WTC11 (cell line): ENCODE results near the gene RHCG. TPM values are rescaled to one million over a fixed set of nuclear protein-coding genes. Genes with fewer than 3 reads are reported as not detected.

Experiments used
- ATAC-seq: fragments of 200-7000 bp; cut with Tn5 transposase; 2 replicates; pipeline ENCODE4 v1.10.0; 2021; ENCODE audit warnings: mild to moderate bottlenecking, moderate library complexity
- CTCF ChIA-PET: fragments of 300-600 bp; sonication (Branson Sonifier 250); formaldehyde crosslinking; loops from one replicate; lab custom pipeline; 2021; ENCODE audit warnings: antibody characterized with exemption; lab: Charles Lee
- POLR2A ChIA-PET: fragments of 350-600 bp; sonication (Branson Sonifier 250); formaldehyde crosslinking; loops from one replicate; lab custom pipeline; 2021; ENCODE audit warnings: antibody characterized with exemption; lab: Charles Lee
- DNase-seq: peaks from one replicate; pipeline ENCODE4 v3.0.0; 2021; ENCODE audit warnings: low spot score
- H3K27ac Mint-ChIP-seq: 2 replicates; pipeline ENCODE4 v1.8.0; 2021; ENCODE audit warnings: mixed read lengths
- H3K27me3 Mint-ChIP-seq: 2 replicates; pipeline ENCODE4 v1.8.0; 2021; ENCODE audit warnings: low read depth, mild to moderate bottlenecking, moderate library complexity, mixed read lengths
- H3K36me3 Mint-ChIP-seq: 2 replicates; pipeline ENCODE4 v1.8.0; 2021; ENCODE audit warnings: mixed read lengths
- H3K4me1 Mint-ChIP-seq: 2 replicates; pipeline ENCODE4 v1.8.0; 2022; ENCODE audit warnings: mixed read lengths
- H3K4me3 Mint-ChIP-seq: 2 replicates; pipeline ENCODE4 v1.8.0; 2021; ENCODE audit warnings: mild to moderate bottlenecking, moderate library complexity, mixed read lengths
- H3K9me3 Mint-ChIP-seq: 2 replicates; pipeline ENCODE4 v1.8.0; 2021; ENCODE audit warnings: mixed read lengths
- AR ChIP-seq: fragments of 250-450 bp; sonication (Bioruptor Pico); IDR thresholded peaks from 2 replicates; pipeline ENCODE4 v1.9.0; 2021; ENCODE audit warnings: mild to moderate bottlenecking
- CDX4 ChIP-seq: fragments of 250-450 bp; sonication (Bioruptor Pico); IDR thresholded peaks from 2 replicates; pipeline ENCODE4 v1.9.0; 2021; ENCODE audit warnings: moderate library complexity, mild to moderate bottlenecking, inconsistent platforms, borderline replicate concordance
- ESRRA ChIP-seq: sonication (generic); formaldehyde crosslinking; IDR thresholded peaks from 2 replicates; pipeline ENCODE4 v1.8.1; 2022; ENCODE audit warnings: mild to moderate bottlenecking, missing genetic modification reagents, borderline replicate concordance
- FOXK1 ChIP-seq: sonication (generic); formaldehyde crosslinking; IDR thresholded peaks from 2 replicates; pipeline ENCODE4 v1.8.0; 2022; ENCODE audit warnings: mild to moderate bottlenecking, moderate library complexity, missing genetic modification reagents
- FOXP1 ChIP-seq: sonication (generic); formaldehyde crosslinking; IDR thresholded peaks from 2 replicates; pipeline ENCODE4 v1.8.0; 2022; ENCODE audit warnings: missing genetic modification reagents, mild to moderate bottlenecking, moderate library complexity, borderline replicate concordance
- FOXP4 ChIP-seq: sonication (generic); formaldehyde crosslinking; IDR thresholded peaks from 2 replicates; pipeline ENCODE4 v1.8.0; 2022; ENCODE audit warnings: mild to moderate bottlenecking, missing genetic modification reagents
- IRF1 ChIP-seq: sonication (generic); formaldehyde crosslinking; IDR thresholded peaks from 2 replicates; pipeline ENCODE4 v1.8.0; 2023; ENCODE audit warnings: missing genetic modification reagents
- KAT7 ChIP-seq: sonication (generic); formaldehyde crosslinking; IDR thresholded peaks from 2 replicates; pipeline ENCODE4 v1.8.1; 2023; ENCODE audit warnings: missing genetic modification reagents, mild to moderate bottlenecking, borderline replicate concordance
- MXD4 ChIP-seq: fragments of 250-450 bp; sonication (Bioruptor Pico); IDR thresholded peaks from 2 replicates; pipeline ENCODE4 v1.8.0; 2021; ENCODE audit warnings: mild to moderate bottlenecking, moderate library complexity, borderline replicate concordance
- NFE2L1 ChIP-seq: sonication (generic); formaldehyde crosslinking; IDR thresholded peaks from 2 replicates; pipeline ENCODE4 v1.8.1; 2023; ENCODE audit warnings: missing genetic modification reagents
- RELA ChIP-seq: sonication (generic); formaldehyde crosslinking; IDR thresholded peaks from 2 replicates; pipeline ENCODE4 v1.8.1; 2022; ENCODE audit warnings: missing genetic modification reagents, mild to moderate bottlenecking, borderline replicate concordance
- TCF7 ChIP-seq: sonication (generic); formaldehyde crosslinking; IDR thresholded peaks from 2 replicates; pipeline ENCODE4 v1.8.0; 2022; ENCODE audit warnings: mild to moderate bottlenecking, low read depth, missing genetic modification reagents, moderate library complexity
- TEAD1 ChIP-seq: sonication (generic); formaldehyde crosslinking; IDR thresholded peaks from 2 replicates; pipeline ENCODE4 v1.8.0; 2022; ENCODE audit warnings: mild to moderate bottlenecking, missing genetic modification reagents
- ZNF121 ChIP-seq: sonication (generic); formaldehyde crosslinking; IDR thresholded peaks from 2 replicates; pipeline ENCODE4 v1.8.0; 2023; ENCODE audit warnings: missing genetic modification reagents
- ZNF317 ChIP-seq: sonication (generic); formaldehyde crosslinking; IDR thresholded peaks from 2 replicates; pipeline ENCODE4 v1.8.1; 2023; ENCODE audit warnings: low read depth, mild to moderate bottlenecking, moderate library complexity, missing genetic modification reagents, borderline replicate concordance
- ZNF416 ChIP-seq: fragments of 250-450 bp; sonication (Bioruptor Pico); IDR thresholded peaks from 2 replicates; pipeline ENCODE4 v1.9.0; 2021; ENCODE audit warnings: mild to moderate bottlenecking, inconsistent platforms
- ZNF425 ChIP-seq: fragments of 250-450 bp; sonication (Bioruptor Pico); conservative IDR thresholded peaks from 2 replicates; pipeline ENCODE4 v1.9.0; 2021; ENCODE audit warnings: mild to moderate bottlenecking
- ZNF512 ChIP-seq: sonication (generic); formaldehyde crosslinking; IDR thresholded peaks from 2 replicates; pipeline ENCODE4 v1.8.1; 2022; ENCODE audit warnings: missing genetic modification reagents, borderline replicate concordance
- ZNF671 ChIP-seq: fragments of 250-450 bp; sonication (Bioruptor Pico); IDR thresholded peaks from 2 replicates; pipeline ENCODE4 v1.8.0; 2021; ENCODE audit warnings: mild to moderate bottlenecking
- total RNA-seq: library from RNA; stranded (reverse); gene quantifications from 3 replicates; pipeline ENCODE4 v1.2.3, GENCODE V29; 2021

RHCG gene
- total RNA-seq, 1 experiment from 2014 or later = 0.31 TPM

GRCh38 chr15:89490814-89491315, 5.5 kb downstream of the RHCG start:
- Mint-ChIP-seq H3K27me3 (peaks cover 41% of the 10 kb centered on the region), H3K27ac (no peak overlapping the region), H3K36me3 (no peaks in the 10 kb centered on the region), H3K4me3 (no peak overlapping the region), H3K4me1 (peaks cover 6% of the 10 kb centered on the region), H3K9me3 (no peaks in the 10 kb centered on the region)
- ATAC-seq (no peak), DNase-seq (no peak)
- TF ChIP-seq ZNF425 (CRISPR knock-in tag) (no peak), ZNF671 (CRISPR knock-in tag) (no peak), NFE2L1 (no peak), ESRRA (CRISPR knock-in tag) (no peak), TEAD1 (CRISPR knock-in tag) (no peak), CDX4 (CRISPR knock-in tag) (no peak), ZNF416 (CRISPR knock-in tag) (no peak)
- POLR2A ChIA-PET = no interaction called here
- CTCF ChIA-PET = interaction anchor here (0.6 to 5.6 kb wide), 9 partner anchors 8 to 278 kb away, joined by 3 to 60 read pairs (median 7); no protein-coding TSS in a partner anchor

GRCh38 chr15:89490081-89490813, 6.1 kb downstream of the RHCG start:
- H3K27me3 Mint-ChIP-seq = peaks cover 37% of the 10 kb centered on the region
- ChIA-PET POLR2A (interaction anchor here (1.0 kb wide), 1 partner anchor 66 kb away, joined by 3 read pairs; no protein-coding TSS in a partner anchor), CTCF (interaction anchor here (1.0 to 5.6 kb wide), 7 partner anchors 18 to 132 kb away, joined by 3 to 60 read pairs (median 5); partner anchors contain the start of gene TICRR)
- peaks cover 9% of the 10 kb centered on the region for H3K4me1 Mint-ChIP-seq
- DNase-seq (no peak), ATAC-seq (no peak)
- no peaks in the 10 kb centered on the region for H3K9me3 Mint-ChIP-seq
- H3K4me3 Mint-ChIP-seq = no peak overlapping the region
- H3K36me3 Mint-ChIP-seq = no peaks in the 10 kb centered on the region
- TF ChIP-seq ZNF121 = no peak
- TF ChIP-seq ZNF317 (CRISPR knock-in tag) = no peak
- TF ChIP-seq NFE2L1 = no peak
- TF ChIP-seq KAT7 (CRISPR knock-in tag) = no peak
- TF ChIP-seq TCF7 (CRISPR knock-in tag) = no peak
- TF ChIP-seq FOXP4 (CRISPR knock-in tag) = no peak
- TF ChIP-seq IRF1 (CRISPR knock-in tag) = no peak
- no peak for TF ChIP-seq FOXP1
- no peak for TF ChIP-seq RELA (CRISPR knock-in tag)
- no peak for TF ChIP-seq ZNF512 (CRISPR knock-in tag)
- TF ChIP-seq MXD4 (CRISPR knock-in tag) = no peak
- TF ChIP-seq AR (CRISPR knock-in tag) = no peak
- no peak for TF ChIP-seq FOXK1 (CRISPR knock-in tag)
- no peak overlapping the region for H3K27ac Mint-ChIP-seq
